ENCODE measurements around the gene KRT71.

GRCh38 chr12:52561880-52562449 is 9.0 kb upstream of the KRT71 start:
- TF ChIP-seq RAD21 (IDR thresholded peaks at IDR 0.05; ENCODE audit: low read depth) (peak; percentile 54), CBX3 (IDR thresholded peaks at IDR 0.05; ENCODE audit: low read depth) (no peak), FOSL1 (IDR thresholded peaks at IDR 0.05; ENCODE audit: low read depth) (no peak), POLR2AphosphoS5 (IDR thresholded peaks at IDR 0.05; ENCODE audit: low read depth, low read length) (no peak), ZNF274 (IDR thresholded peaks at IDR 0.05; ENCODE audit: low read depth, low read length) (no peak)
- TF ChIP-seq, protein P1, sequence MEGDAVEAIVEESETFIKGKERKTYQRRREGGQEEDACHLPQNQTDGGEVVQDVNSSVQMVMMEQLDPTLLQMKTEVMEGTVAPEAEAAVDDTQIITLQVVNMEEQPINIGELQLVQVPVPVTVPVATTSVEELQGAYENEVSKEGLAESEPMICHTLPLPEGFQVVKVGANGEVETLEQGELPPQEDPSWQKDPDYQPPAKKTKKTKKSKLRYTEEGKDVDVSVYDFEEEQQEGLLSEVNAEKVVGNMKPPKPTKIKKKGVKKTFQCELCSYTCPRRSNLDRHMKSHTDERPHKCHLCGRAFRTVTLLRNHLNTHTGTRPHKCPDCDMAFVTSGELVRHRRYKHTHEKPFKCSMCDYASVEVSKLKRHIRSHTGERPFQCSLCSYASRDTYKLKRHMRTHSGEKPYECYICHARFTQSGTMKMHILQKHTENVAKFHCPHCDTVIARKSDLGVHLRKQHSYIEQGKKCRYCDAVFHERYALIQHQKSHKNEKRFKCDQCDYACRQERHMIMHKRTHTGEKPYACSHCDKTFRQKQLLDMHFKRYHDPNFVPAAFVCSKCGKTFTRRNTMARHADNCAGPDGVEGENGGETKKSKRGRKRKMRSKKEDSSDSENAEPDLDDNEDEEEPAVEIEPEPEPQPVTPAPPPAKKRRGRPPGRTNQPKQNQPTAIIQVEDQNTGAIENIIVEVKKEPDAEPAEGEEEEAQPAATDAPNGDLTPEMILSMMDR (IDR thresholded peaks at IDR 0.05 in 2 of 3, conservative IDR thresholded peaks at IDR 0.05 in 1 of 3; ENCODE audit: borderline replicate concordance in 1 of 3, insufficient read depth in 1 of 3, low read depth in 2 of 3, low read length in 2 of 3): peak; percentile 59 to 66 (median 60); a peak in 5 of 6 replicates
